Fibroblast of pulmonary artery (primary cell): ENCODE measurements around the gene PLXNA4.

Source experiments
- DNase-seq: peaks from one replicate; pipeline ENCODE4 v3.0.0-alpha.2; 2010; ENCODE audit warnings: low read depth
- H3K4me3 ChIP-seq: replicated peaks from 2 replicates; pipeline ENCODE4 v1.5.1; 2011; ENCODE audit warnings: low read depth, mild to moderate bottlenecking, control low read depth, low read length, moderate library complexity
- CTCF ChIP-seq: IDR thresholded peaks from 2 replicates; pipeline ENCODE4 v1.5.1; 2011; ENCODE audit warnings: mild to moderate bottlenecking, control low read depth, low read length, inconsistent platforms; ENCODE audit errors: missing control alignments

Gene PLXNA4

GRCh38 chr7:132154248-132154647 lies 422.0 kb downstream of the PLXNA4 start:
- DNase-seq = no peak
- no peak for TF ChIP-seq CTCF
- H3K4me3 ChIP-seq = no peak overlapping the region

GRCh38 chr7:132152131-132152889 lies 424.0 kb downstream of the PLXNA4 start:
- DNase-seq = no peak
- TF ChIP-seq CTCF = no peak

GRCh38 chr7:132150711-132151110 lies 425.6 kb downstream of the PLXNA4 start:
- no peak for DNase-seq
- TF ChIP-seq CTCF = no peak
- H3K4me3 ChIP-seq = no peak overlapping the region

More at GRCh38 chr7:132152131-132152889, 424.0 kb downstream of the PLXNA4 start:
- no peak overlapping the region for H3K4me3 ChIP-seq

- H3K4me3 ChIP-seq = no peak overlapping the region
- TF ChIP-seq CTCF = no peak
- DNase-seq = no peak
These were observed 426.6 kb downstream of the PLXNA4 start for GRCh38 chr7:132149436-132150304.

- DNase-seq = no peak
- H3K4me3 ChIP-seq = no peak overlapping the region
- TF ChIP-seq CTCF = no peak
These were observed 427.4 kb downstream of the PLXNA4 start for GRCh38 chr7:132148876-132149275.

GRCh38 chr7:132145466-132145865 lies 430.8 kb downstream of the PLXNA4 start:
- DNase-seq = peak; percentile 65
- no peak overlapping the region for H3K4me3 ChIP-seq
- no peak for TF ChIP-seq CTCF
